Loucy (cell line): ENCODE results near the gene IGSF10.
A peak's percentile ranks its signal among the peaks of the same experiment; 100 is the strongest.

ENCODE experiments used
- H2AFZ ChIP-seq: fragments of 200-600 bp; sonication (generic); 2 replicates; pipeline ENCODE4 v1.6.0; 2016; ENCODE audit warnings: antibody characterized with exemption, mild to moderate bottlenecking, low read length, moderate library complexity
- H3F3A ChIP-seq: fragments of 200-600 bp; 2 replicates; pipeline ENCODE4 v1.6.0; 2016; ENCODE audit warnings: antibody characterized with exemption, low read depth, mild to moderate bottlenecking
- H3K27me3 ChIP-seq: fragments of 200-600 bp; sonication (generic); 2 replicates; pipeline ENCODE4 v1.6.1; 2014; ENCODE audit warnings: low read length, mild to moderate bottlenecking; ENCODE audit not compliant: insufficient read depth, poor library complexity, severe bottlenecking
- H3K36me3 ChIP-seq: fragments of 200-600 bp; sonication (generic); 2 replicates; pipeline ENCODE4 v1.6.1; 2016; ENCODE audit warnings: low read length; ENCODE audit not compliant: insufficient read depth
- H3K4me1 ChIP-seq: fragments of 200-600 bp; sonication (generic); 2 replicates; pipeline ENCODE4 v1.5.1; 2014; ENCODE audit warnings: low read length, mild to moderate bottlenecking; ENCODE audit not compliant: insufficient read depth, poor library complexity, severe bottlenecking
- H3K4me2 ChIP-seq: fragments of 200-600 bp; sonication (generic); 2 replicates; pipeline ENCODE4 v1.6.0; 2014; ENCODE audit warnings: antibody characterized with exemption, low read length, low read depth, mild to moderate bottlenecking; ENCODE audit not compliant: poor library complexity, severe bottlenecking
- H3K4me3 ChIP-seq: fragments of 200-600 bp; sonication (generic); 2 replicates; pipeline ENCODE4 v1.5.1; 2014; ENCODE audit warnings: low read length, mild to moderate bottlenecking, mixed read lengths; ENCODE audit not compliant: poor library complexity, severe bottlenecking
- H3K79me2 ChIP-seq: fragments of 200-600 bp; sonication (generic); 2 replicates; pipeline ENCODE4 v1.6.1; 2014; ENCODE audit warnings: low read length; ENCODE audit not compliant: insufficient read depth
- H3K9ac ChIP-seq: fragments of 200-600 bp; sonication (generic); 2 replicates; pipeline ENCODE4 v1.6.0; 2014; ENCODE audit warnings: mild to moderate bottlenecking, low read depth, low read length, moderate library complexity; ENCODE audit not compliant: poor library complexity, severe bottlenecking
- H3K9me2 ChIP-seq: fragments of 200-600 bp; sonication (generic); replicated peaks from 2 replicates; pipeline ENCODE4 v1.6.1; 2016; ENCODE audit warnings: low read depth, low read length, mixed read lengths
- H3K9me3 ChIP-seq: fragments of 200-600 bp; sonication (generic); 2 replicates; pipeline ENCODE4 v1.6.1; 2014; ENCODE audit warnings: mild to moderate bottlenecking, antibody characterized with exemption, low read length, low read depth; ENCODE audit not compliant: insufficient read depth
- H4K20me1 ChIP-seq: fragments of 200-600 bp; sonication (generic); 2 replicates; pipeline ENCODE4 v1.6.0; 2014; ENCODE audit warnings: antibody characterized with exemption, low read length, mild to moderate bottlenecking; ENCODE audit not compliant: insufficient read depth, poor library complexity, severe bottlenecking
- CTCF ChIP-seq: fragments of 200-600 bp; sonication (generic); conservative IDR thresholded peaks from 2 replicates; pipeline ENCODE4 v1.5.1; 2014; ENCODE audit warnings: mild to moderate bottlenecking, antibody characterized with exemption, low read length
- EZH2phosphoT487 ChIP-seq: fragments of 200-600 bp; IDR thresholded peaks from 2 replicates; pipeline ENCODE4 v1.6.1; 2018; ENCODE audit warnings: antibody characterized with exemption, mild to moderate bottlenecking, moderate library complexity, borderline replicate concordance

The IGSF10 gene

GRCh38 chr3:151478335-151478697 lies 17.5 kb upstream of the IGSF10 start:
- Histone ChIP-seq H3K79me2 (no peaks in the 10 kb centered on the region), H3K27me3 (no peaks in the 10 kb centered on the region), H2AFZ (peak overlapping the region; percentile 26), H3K36me3 (no peaks in the 10 kb centered on the region), H4K20me1 (no peaks in the 10 kb centered on the region), H3K4me1 (peaks cover 13% of the 10 kb centered on the region), H3K4me2 (no peak overlapping the region), H3K9me2 (no peaks in the 10 kb centered on the region), H3K9ac (no peak overlapping the region), H3F3A (no peaks in the 10 kb centered on the region), H3K4me3 (no peak overlapping the region), H3K9me3 (peaks cover 19% of the 10 kb centered on the region)
- no peak for TF ChIP-seq CTCF
- TF ChIP-seq EZH2phosphoT487: no peak

GRCh38 chr3:151477591-151478334 lies 16.9 kb upstream of the IGSF10 start:
- H3K9me3 ChIP-seq: peaks cover 14% of the 10 kb centered on the region
- no peaks in the 10 kb centered on the region for H3K27me3 ChIP-seq
- H3K4me1 ChIP-seq: peaks cover 13% of the 10 kb centered on the region
- no peak overlapping the region for H3K9ac ChIP-seq
- no peaks in the 10 kb centered on the region for H3F3A ChIP-seq
- no peaks in the 10 kb centered on the region for H3K36me3 ChIP-seq
- H2AFZ ChIP-seq: peak overlapping the region; percentile 26
- no peak overlapping the region for H3K4me2 ChIP-seq
- no peak for TF ChIP-seq EZH2phosphoT487
- no peak for TF ChIP-seq CTCF
- H3K9me2 ChIP-seq: no peaks in the 10 kb centered on the region
- no peaks in the 10 kb centered on the region for H3K79me2 ChIP-seq
- H4K20me1 ChIP-seq: no peaks in the 10 kb centered on the region
- H3K4me3 ChIP-seq: no peak overlapping the region

GRCh38 chr3:151476344-151477018 lies 15.6 kb upstream of the IGSF10 start:
- Histone ChIP-seq H4K20me1 (no peaks in the 10 kb centered on the region), H3K9ac (no peak overlapping the region), H2AFZ (peak overlapping the region; percentile 52), H3K36me3 (no peaks in the 10 kb centered on the region), H3F3A (no peaks in the 10 kb centered on the region), H3K4me3 (no peak overlapping the region), H3K9me2 (no peaks in the 10 kb centered on the region), H3K9me3 (0 out of 2 replicates have a peak, but pooled peaks cover under 1% of the 10 kb centered on the region), H3K27me3 (no peaks in the 10 kb centered on the region), H3K4me2 (no peak overlapping the region), H3K79me2 (no peaks in the 10 kb centered on the region), H3K4me1 (peaks cover 13% of the 10 kb centered on the region)
- TF ChIP-seq EZH2phosphoT487 (no peak), CTCF (no peak)
